HepG2 (cell line): ENCODE results near the gene RAB1B. TPM values are rescaled to one million over a fixed set of nuclear protein-coding genes. Genes with fewer than 3 reads are reported as not detected.

Experiments used
- CENPT ChIP-seq: sonication (generic); formaldehyde crosslinking; IDR thresholded peaks from 2 replicates; pipeline ENCODE4 v1.8.0; 2022; ENCODE audit warnings: low read depth, mild to moderate bottlenecking, moderate library complexity, missing genetic modification reagents
- HNF1A ChIP-seq, 2 experiments: sonication (generic) in 1 of 2; formaldehyde crosslinking in 1 of 2; IDR thresholded peaks; 2 replicates each; pipeline versions ENCODE4 v1.4.0 to v1.6.1; 2016 to 2020; ENCODE audit warnings: borderline replicate concordance in 1 of 2, low read depth in 1 of 2, mild to moderate bottlenecking in 1 of 2, missing genetic modification reagents in 1 of 2
- HOXA3 ChIP-seq: sonication (generic); formaldehyde crosslinking; IDR thresholded peaks from 2 replicates; pipeline ENCODE4 v1.5.0; 2020; ENCODE audit warnings: missing genetic modification reagents
- MTA1 ChIP-seq: sonication (generic); formaldehyde crosslinking; IDR thresholded peaks from 2 replicates; pipeline ENCODE4 v1.4.0; 2020; ENCODE audit warnings: missing genetic modification reagents, mild to moderate bottlenecking, borderline replicate concordance
- MYC ChIP-seq: sonication (generic); formaldehyde crosslinking; IDR thresholded peaks from 2 replicates; pipeline ENCODE4 v1.9.0; 2021; ENCODE audit warnings: missing genetic modification reagents, borderline replicate concordance
- REL ChIP-seq: sonication (generic); formaldehyde crosslinking; conservative IDR thresholded peaks from 2 replicates; pipeline ENCODE4 v1.8.0; 2022; ENCODE audit warnings: mild to moderate bottlenecking, missing genetic modification reagents, moderate library complexity
- TBX2 ChIP-seq: sonication (generic); formaldehyde crosslinking; IDR thresholded peaks from 2 replicates; pipeline ENCODE4 v1.5.0; 2020; ENCODE audit warnings: missing genetic modification reagents, mild to moderate bottlenecking, borderline replicate concordance
- TBX3 ChIP-seq: fragments of 450-650 bp; IDR thresholded peaks from 2 replicates; pipeline ENCODE4 v1.6.1; 2017; ENCODE audit warnings: antibody characterized with exemption, mild to moderate bottlenecking, inconsistent platforms, borderline replicate concordance
- TFDP2 ChIP-seq: sonication (generic); formaldehyde crosslinking; IDR thresholded peaks from 2 replicates; pipeline ENCODE4 v1.4.0; 2020; ENCODE audit warnings: missing genetic modification reagents
- THAP7 ChIP-seq: sonication (generic); formaldehyde crosslinking; IDR thresholded peaks from 2 replicates; pipeline ENCODE4 v1.8.1; 2023; ENCODE audit warnings: mild to moderate bottlenecking, missing genetic modification reagents
- ZBTB10 ChIP-seq: sonication (generic); formaldehyde crosslinking; IDR thresholded peaks from 2 replicates; pipeline ENCODE4 v1.4.0; 2020; ENCODE audit warnings: missing genetic modification reagents, borderline replicate concordance
- ZFP36 ChIP-seq: fragments of 150-350 bp; IDR thresholded peaks from 2 replicates; pipeline ENCODE4 v1.6.1; 2018; ENCODE audit warnings: borderline replicate concordance, low read length, low read depth; ENCODE audit not compliant: partially characterized antibody
- ZNF563 ChIP-seq: sonication (generic); formaldehyde crosslinking; IDR thresholded peaks from 2 replicates; pipeline ENCODE4 v1.8.0; 2022; ENCODE audit warnings: mild to moderate bottlenecking, moderate library complexity, missing genetic modification reagents
- ZNF567 ChIP-seq: sonication (generic); formaldehyde crosslinking; IDR thresholded peaks from 2 replicates; pipeline ENCODE4 v1.8.1; 2023; ENCODE audit warnings: mild to moderate bottlenecking, missing genetic modification reagents, borderline replicate concordance
- ZNF710 ChIP-seq: sonication (generic); formaldehyde crosslinking; IDR thresholded peaks from 2 replicates; pipeline ENCODE4 v1.5.0; 2020; ENCODE audit warnings: mild to moderate bottlenecking, missing genetic modification reagents, borderline replicate concordance
- ZNF713 ChIP-seq: sonication (generic); formaldehyde crosslinking; IDR thresholded peaks from 2 replicates; pipeline ENCODE4 v1.4.0; 2020; ENCODE audit warnings: mild to moderate bottlenecking, missing genetic modification reagents
- polyA plus RNA-seq, 8 experiments: library from polyadenylated mRNA; depleted of rRNA in 3 of 8; stranded (reverse) in 7 of 8; unstranded in 1 of 8; fragments of >200 nt; fragmentation: Illumina TruSeq in 4 of 8; extraction: Trizol in 4 of 8; gene quantifications; 2 replicates each; pipeline versions ENCODE4 v1.2.1 to v1.2.3, GENCODE V29; 2011 to 2016; ENCODE audit warnings: low read depth in 4 of 8, missing spikeins in 1 of 8, mixed read lengths in 1 of 8; ENCODE audit not compliant: insufficient read depth in 1 of 8
- total RNA-seq, 5 experiments: library from RNA; depleted of rRNA; stranded (reverse); fragments of >200 nt; fragmentation: Illumina TruSeq; extraction: Trizol; gene quantifications; 2 replicates each; pipeline ENCODE4 v1.2.3, GENCODE V29; 2016; ENCODE audit warnings: low read depth in 1 of 5

Gene RAB1B
- total and polyA plus RNA-seq, 2 of the 13 experiments (the other 11 are each of a cell fraction or from before 2014, with no cell fraction given), result 77.9 to 87.9 TPM

DNA sequence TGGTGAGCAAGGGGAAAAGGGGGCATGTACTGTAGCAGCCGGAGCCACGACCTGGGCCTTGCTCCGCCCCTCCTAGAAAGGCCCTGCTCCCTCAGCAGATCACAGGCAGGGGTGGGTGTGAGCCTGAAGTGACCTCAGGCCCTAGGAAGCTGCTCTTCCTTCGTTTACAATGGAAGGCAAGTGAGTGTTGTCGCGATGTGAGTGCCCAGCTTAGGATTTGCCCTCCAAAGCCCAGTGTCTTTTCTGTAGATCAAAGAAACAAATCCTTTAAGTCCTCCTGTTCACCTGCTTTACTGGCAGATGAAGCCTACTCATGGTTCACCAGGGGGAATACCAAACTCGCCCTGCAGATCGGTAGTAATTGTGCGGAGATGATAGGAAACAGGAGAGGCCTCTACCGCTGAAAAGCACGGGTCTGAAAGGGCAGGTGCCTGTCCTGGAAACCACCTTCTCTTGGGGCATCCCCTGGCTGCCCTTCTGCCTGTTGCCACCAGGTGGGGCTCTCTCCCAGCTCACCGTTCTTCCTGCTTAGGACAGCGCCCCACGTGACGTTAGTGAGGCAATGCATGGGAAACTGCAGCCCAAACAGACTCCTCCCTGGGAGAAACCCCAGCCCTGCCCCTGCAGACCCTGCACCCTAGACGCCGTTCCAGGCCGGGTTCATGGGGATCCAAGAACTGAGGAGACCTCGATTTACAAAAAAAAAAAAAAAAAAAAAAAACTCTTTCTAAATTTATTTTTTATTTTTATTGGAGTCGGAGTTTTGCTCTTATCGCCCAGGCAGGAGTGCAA is 45.9 kb upstream of the RAB1B start (continued):
- TF ChIP-seq TFDP2 (CRISPR knock-in tag), result peak; percentile 32; the same call in 1 of the 2 replicates
- no peak for TF ChIP-seq THAP7
- TF ChIP-seq ZNF710 (CRISPR knock-in tag), result no peak
- no peak for TF ChIP-seq ZNF713 (CRISPR knock-in tag)
- TF ChIP-seq MTA1 (CRISPR knock-in tag), result no peak
- no peak for TF ChIP-seq ZBTB10 (CRISPR knock-in tag)
- TF ChIP-seq REL, result no peak
- TF ChIP-seq ZFP36, result no peak
- TF ChIP-seq ZNF563, result no peak
- TF ChIP-seq ZNF567 (CRISPR knock-in tag), result peak; percentile 45; the same call in 1 of the 2 replicates
- TF ChIP-seq MYC, result peak; percentile 55; the same call in 1 of the 2 replicates
- TF ChIP-seq HNF1A (IDR thresholded peaks at IDR 0.05; ENCODE audit: low read depth), result no peak
- TF ChIP-seq HNF1A (CRISPR knock-in tag; IDR thresholded peaks at IDR 0.05; ENCODE audit: borderline replicate concordance), result no peak
- TF ChIP-seq HOXA3 (CRISPR knock-in tag), result peak; percentile 66
- TF ChIP-seq TBX2 (CRISPR knock-in tag), result peak; percentile 54; the same call in 1 of the 2 replicates
- TF ChIP-seq TBX3, result no peak
- no peak for TF ChIP-seq CENPT (CRISPR knock-in tag)
